A673 (cell line): ENCODE measurements around the gene ZNF724.

Source experiments
- EZH2 ChIP-seq: fragments of 200-600 bp; sonication (generic); IDR thresholded peaks from 2 replicates; pipeline ENCODE4 v1.6.1; 2017; ENCODE audit warnings: borderline replicate concordance, low read depth, mild to moderate bottlenecking, mixed read lengths, antibody characterized with exemption, low read length; ENCODE audit not compliant: poor library complexity, severe bottlenecking
- TF ChIP-seq, protein P1 (sequence below): fragments of 300-800, 200-600 bp; sonication (generic); conservative IDR thresholded peaks from 2 replicates; pipeline ENCODE4 v1.5.1; 2017; ENCODE audit warnings: low read depth, mild to moderate bottlenecking, antibody characterized with exemption, low read length, moderate library complexity, mixed read lengths

DNA sequence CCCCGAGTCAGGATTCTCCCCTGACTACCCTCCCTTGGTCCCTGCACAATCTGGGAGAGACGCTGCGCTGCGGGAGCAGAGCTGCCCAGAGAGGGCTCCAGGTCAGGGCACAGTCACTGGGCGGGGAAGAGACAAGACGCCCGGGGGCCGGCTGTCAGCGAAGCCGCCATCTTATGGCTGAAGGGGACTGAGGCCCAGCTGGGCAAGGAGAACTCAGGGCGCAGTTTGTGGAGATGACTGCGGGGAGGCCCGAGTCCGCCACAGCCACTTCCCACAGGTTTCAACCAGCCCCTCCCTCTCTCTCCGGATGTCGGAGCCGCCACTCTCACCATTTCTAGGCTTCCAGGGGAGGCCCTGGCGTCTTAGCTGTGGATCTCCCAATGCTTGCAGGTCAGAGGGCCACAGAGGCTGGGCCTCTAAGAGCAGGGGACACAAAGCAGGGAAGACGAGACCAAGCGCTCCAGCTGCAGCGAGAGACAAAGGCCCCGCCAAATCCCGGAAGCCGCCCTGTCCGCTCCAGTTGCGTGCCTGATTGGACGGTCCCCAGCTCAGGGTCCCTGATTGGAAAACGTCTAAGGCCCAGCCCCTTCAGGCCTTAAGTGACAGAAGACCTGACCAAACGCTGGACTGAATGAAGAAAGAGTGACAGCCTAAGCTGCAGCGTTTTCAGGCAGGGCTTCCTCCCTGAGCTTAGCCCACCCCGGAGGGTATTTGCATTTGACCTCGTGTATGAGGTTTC lies at the start of gene ZNF724:
- TF ChIP-seq, protein P1, sequence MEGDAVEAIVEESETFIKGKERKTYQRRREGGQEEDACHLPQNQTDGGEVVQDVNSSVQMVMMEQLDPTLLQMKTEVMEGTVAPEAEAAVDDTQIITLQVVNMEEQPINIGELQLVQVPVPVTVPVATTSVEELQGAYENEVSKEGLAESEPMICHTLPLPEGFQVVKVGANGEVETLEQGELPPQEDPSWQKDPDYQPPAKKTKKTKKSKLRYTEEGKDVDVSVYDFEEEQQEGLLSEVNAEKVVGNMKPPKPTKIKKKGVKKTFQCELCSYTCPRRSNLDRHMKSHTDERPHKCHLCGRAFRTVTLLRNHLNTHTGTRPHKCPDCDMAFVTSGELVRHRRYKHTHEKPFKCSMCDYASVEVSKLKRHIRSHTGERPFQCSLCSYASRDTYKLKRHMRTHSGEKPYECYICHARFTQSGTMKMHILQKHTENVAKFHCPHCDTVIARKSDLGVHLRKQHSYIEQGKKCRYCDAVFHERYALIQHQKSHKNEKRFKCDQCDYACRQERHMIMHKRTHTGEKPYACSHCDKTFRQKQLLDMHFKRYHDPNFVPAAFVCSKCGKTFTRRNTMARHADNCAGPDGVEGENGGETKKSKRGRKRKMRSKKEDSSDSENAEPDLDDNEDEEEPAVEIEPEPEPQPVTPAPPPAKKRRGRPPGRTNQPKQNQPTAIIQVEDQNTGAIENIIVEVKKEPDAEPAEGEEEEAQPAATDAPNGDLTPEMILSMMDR = no peak
- no peak for TF ChIP-seq EZH2
